ENCODE measurements around the gene BCR.
"Not testable (repeated sequence)": the region's sequence is repeated elsewhere in the genome, so short reads cannot be mapped to it uniquely, and the experiment has no call there.

Gene BCR

GRCh38 chr22:23341942-23342695 lies 161.8 kb downstream of the BCR start:
- DNase-seq, result not testable (repeated sequence)

GRCh38 chr22:23351321-23351720 lies 171.0 kb downstream of the BCR start:
- DNase-seq, result no peak

GRCh38 chr22:23353004-23353403 lies 172.7 kb downstream of the BCR start:
- DNase-seq, result no peak

- no peak for DNase-seq
Observed at GRCh38 chr22:23353696-23354095, 173.4 kb downstream of the BCR start.

GRCh38 chr22:23356094-23356493 lies 175.8 kb downstream of the BCR start:
- DNase-seq, result no peak

GRCh38 chr22:23357053-23357452 lies 176.7 kb downstream of the BCR start:
- DNase-seq, result no peak

- DNase-seq, result no peak
Observed at GRCh38 chr22:23359583-23360123, 179.3 kb downstream of the BCR start.

- DNase-seq, result no peak
Observed at GRCh38 chr22:23361676-23362075, 181.4 kb downstream of the BCR start.

- no peak for DNase-seq
Observed at GRCh38 chr22:23363683-23364082, 183.4 kb downstream of the BCR start.

- DNase-seq, result peak; percentile 7
Observed at GRCh38 chr22:23364389-23364788, 184.1 kb downstream of the BCR start.

GRCh38 chr22:23365524-23365923 lies 185.2 kb downstream of the BCR start:
- DNase-seq, result no peak

- DNase-seq, result no peak
Observed at GRCh38 chr22:23365961-23366360, 185.7 kb downstream of the BCR start.

- not testable (repeated sequence) for DNase-seq
Observed at GRCh38 chr22:23367196-23367595, 186.9 kb downstream of the BCR start.

All from islet precursor cell (in vitro differentiated cells).